Dermis microvascular lymphatic vessel endothelial cell (primary cell): ENCODE results near the gene PGLYRP2. TPM values are rescaled to one million over a fixed set of nuclear protein-coding genes. Genes with fewer than 3 reads are reported as not detected.

ENCODE experiments used
- DNase-seq, 2 donors: peaks; one replicate each; pipeline versions ENCODE4 v3.0.0 to v3.0.0-alpha.2; 2010; ENCODE audit warnings: low read depth in 2 of 2
- total RNA-seq: library from RNA; depleted of rRNA; stranded (reverse); fragments of >200 nt; gene quantifications from 2 replicates; pipeline ENCODE4 v1.2.1, GENCODE V29; 2014

Gene PGLYRP2
- total RNA-seq, 1 donor from 2014 or later, result not detected

GRCh38 chr19:15456871-15457700, 22.2 kb downstream of the PGLYRP2 start:
- DNase-seq, result no peak

GRCh38 chr19:15456441-15456840, 22.9 kb downstream of the PGLYRP2 start:
- no peak for DNase-seq

GRCh38 chr19:15455996-15456395, 23.3 kb downstream of the PGLYRP2 start:
- DNase-seq, result no peak

- DNase-seq, result no peak
Observed at GRCh38 chr19:15453906-15454860, 25.1 kb downstream of the PGLYRP2 start.

- peak in 1 of 2 donors; percentile 26 for DNase-seq
Observed at GRCh38 chr19:15453091-15453578, 26.2 kb downstream of the PGLYRP2 start.

- DNase-seq, result peak; percentile 77 to 93
Observed at GRCh38 chr19:15452111-15453047, 26.9 kb downstream of the PGLYRP2 start.

- no peak for DNase-seq
Observed at GRCh38 chr19:15450528-15450890, 28.8 kb downstream of the PGLYRP2 start.

- DNase-seq, result peak in 1 of 2 donors; percentile 75
Observed at GRCh38 chr19:15449620-15450527, 29.4 kb downstream of the PGLYRP2 start, which contains the start of gene WIZ. WIZ (minus strand) TSS chr19:15449956; CDS start chr19:15448307, 1,649 bp downstream.

GRCh38 chr19:15448778-15449619, 30.3 kb downstream of the PGLYRP2 start:
- peak in 1 of 2 donors; percentile 29 for DNase-seq

- no peak for DNase-seq
Observed at GRCh38 chr19:15448044-15448777, 31.1 kb downstream of the PGLYRP2 start.

- no peak for DNase-seq
Observed at GRCh38 chr19:15447057-15447456, 32.2 kb downstream of the PGLYRP2 start.

GRCh38 chr19:15445807-15446376, 33.4 kb downstream of the PGLYRP2 start:
- no peak for DNase-seq

GRCh38 chr19:15445227-15445605, 34.1 kb downstream of the PGLYRP2 start:
- no peak for DNase-seq

GRCh38 chr19:15444505-15445226, 34.6 kb downstream of the PGLYRP2 start:
- DNase-seq, result no peak

GRCh38 chr19:15443838-15444237, 35.5 kb downstream of the PGLYRP2 start:
- DNase-seq, result no peak

GRCh38 chr19:15443325-15443724, 36.0 kb downstream of the PGLYRP2 start:
- no peak for DNase-seq
